Kidney (tissue), 14 donors: ENCODE measurements around the gene G6PD. TPM values are rescaled to one million over a fixed set of nuclear protein-coding genes. Genes with fewer than 3 reads are reported as not detected.
"Not testable (repeated sequence)": the region's sequence is repeated elsewhere in the genome, so short reads cannot be mapped to it uniquely, and the experiment has no call there.

Source experiments
- DNase-seq, 5 donors: peaks; one replicate each; pipeline ENCODE4 v3.0.0-alpha.2; 2013 to 2020
- FAIRE-seq: peaks from 2 replicates; lab custom pipeline; 2012; peaks lifted over from hg19 to GRCh38; lab: Jason Lieb, UNC
- H3K27ac ChIP-seq, 2 donors: one replicate each; pipeline ENCODE4 v1.7.0; 2013; ENCODE audit warnings: low read depth in 2 of 2, low read length in 2 of 2, inconsistent platforms in 1 of 2
- H3K27me3 ChIP-seq: one replicate; pipeline ENCODE4 v1.7.1; 2013; ENCODE audit warnings: low read length, inconsistent platforms; ENCODE audit not compliant: control insufficient read depth, insufficient read depth
- H3K36me3 ChIP-seq, 3 donors: one replicate each; pipeline versions ENCODE4 v1.7.0 to v1.7.1; 2013; ENCODE audit warnings: low read length in 3 of 3, control low read depth in 1 of 3, inconsistent platforms in 1 of 3; ENCODE audit not compliant: insufficient read depth in 3 of 3, control insufficient read depth in 2 of 3
- H3K4me1 ChIP-seq, 3 donors: one replicate each; pipeline versions ENCODE4 v1.7.0 to v1.7.1; 2013; ENCODE audit warnings: low read length in 3 of 3, inconsistent platforms in 1 of 3, low read depth in 1 of 3; ENCODE audit not compliant: control insufficient read depth in 2 of 3, insufficient read depth in 2 of 3
- H3K4me3 ChIP-seq, 3 donors: one replicate each; pipeline versions ENCODE4 v1.7.0 to v1.8.1; 2013; ENCODE audit warnings: low read length in 3 of 3, control low read depth in 1 of 3, inconsistent platforms in 1 of 3
- H3K9ac ChIP-seq, 3 donors: one replicate each; pipeline versions ENCODE4 v1.7.0 to v1.7.1; 2013; ENCODE audit warnings: low read length in 3 of 3, control low read depth in 1 of 3, inconsistent platforms in 1 of 3
- H3K9me3 ChIP-seq, 3 donors: one replicate each; pipeline versions ENCODE4 v1.7.0 to v1.7.1; 2013; ENCODE audit warnings: low read length in 3 of 3, control low read depth in 1 of 3, inconsistent platforms in 1 of 3; ENCODE audit not compliant: control insufficient read depth in 2 of 3, insufficient read depth in 1 of 3
- CTCF ChIP-seq: IDR thresholded peaks from 3 replicates; pipeline ENCODE4 v1.5.1; 2012; ENCODE audit warnings: mild to moderate bottlenecking, moderate library complexity, borderline replicate concordance; ENCODE audit not compliant: insufficient read depth; ENCODE audit errors: extremely low read depth
- intact Hi-C: fragments of 100-400 bp; cut with DNase I; formaldehyde crosslinking; loops from one replicate; pipeline ENCODE4 v1.11.1; 2022
- polyA plus RNA-seq: library from polyadenylated mRNA; stranded (reverse); fragments of 350-450 nt; fragmentation: Illumina TruSeq; extraction: RNeasy Lipid Tissue Mini Kit (QIAGEN cat#74804); gene quantifications from one replicate; pipeline ENCODE4 v1.2.3, GENCODE V29; 2014; ENCODE audit warnings: low read depth, low replicate concordance; ENCODE audit not compliant: insufficient read depth
- total RNA-seq: library from RNA; stranded (reverse); fragmentation: NEBNext Ultra II Directional; extraction: Animal tissue kit (Norgen Biotek cat#: 25700); gene quantifications from one replicate; pipeline ENCODE4 v1.2.1, GENCODE V29; 2021
- donor health status: control.
- donor health status: control.
- donor health status: control.
- donor health status: control.
- donor health status: control.
- donor health status: DM: yes; HTN: yes; CAD: no.
- donor health status: Normal renal cell carcinoma (clear cell type).

Gene G6PD
- total and polyA plus RNA-seq, 2 donors from 2014 or later: 34.7 to 54.1 TPM

GRCh38 chrX:154541589-154541895 lies 5.1 kb downstream of the G6PD start:
- Histone ChIP-seq H3K36me3 (no peaks in the 10 kb centered on the region), H3K27ac (peak overlapping the region; percentile 4 to 69), H3K9ac (no peak overlapping the region), H3K4me1 (peaks cover 0 to 9% (median 0%) of the 10 kb centered on the region in 3 donors), H3K27me3 (no peaks in the 10 kb centered on the region), H3K9me3 (no peaks in the 10 kb centered on the region), H3K4me3 (no peak overlapping the region)
- intact Hi-C loops: no loop called here
- TF ChIP-seq CTCF: no peak
- no peak for DNase-seq
- FAIRE-seq: no peak

GRCh38 chrX:154540897-154541535 lies 5.6 kb downstream of the G6PD start:
- Histone ChIP-seq H3K4me1 (peaks cover 0 to 5% (median 0%) of the 10 kb centered on the region in 3 donors), H3K4me3 (no peak overlapping the region), H3K36me3 (no peaks in the 10 kb centered on the region), H3K9me3 (no peaks in the 10 kb centered on the region), H3K9ac (no peak overlapping the region), H3K27ac (peak overlapping the region; percentile 4 to 69), H3K27me3 (no peaks in the 10 kb centered on the region)
- FAIRE-seq (no peak), DNase-seq (peak in 1 of 5 donors; percentile 85)
- intact Hi-C loops: no loop called here
- no peak for TF ChIP-seq CTCF

GRCh38 chrX:154540365-154540764 lies 6.3 kb downstream of the G6PD start:
- H3K27me3 ChIP-seq, H3K4me3 ChIP-seq, intact Hi-C loops, H3K9me3 ChIP-seq, H3K9ac ChIP-seq, H3K27ac ChIP-seq, FAIRE-seq, H3K4me1 ChIP-seq, DNase-seq, H3K36me3 ChIP-seq: not testable (repeated sequence)

GRCh38 chrX:154539077-154539476 lies 7.6 kb downstream of the G6PD start:
- TF ChIP-seq CTCF: no peak
- no peaks in the 10 kb centered on the region for H3K9me3 ChIP-seq
- intact Hi-C loops: no loop called here
- no peak overlapping the region for H3K27ac ChIP-seq
- no peaks in the 10 kb centered on the region for H3K27me3 ChIP-seq
- H3K4me1 ChIP-seq: peaks cover 0 to 5% (median 0%) of the 10 kb centered on the region in 3 donors
- H3K9ac ChIP-seq: no peak overlapping the region
- H3K36me3 ChIP-seq: no peaks in the 10 kb centered on the region
- no peak overlapping the region for H3K4me3 ChIP-seq
- FAIRE-seq (no peak), DNase-seq (no peak)
